ENCODE measurements around the gene LASP1NB.

DNA sequence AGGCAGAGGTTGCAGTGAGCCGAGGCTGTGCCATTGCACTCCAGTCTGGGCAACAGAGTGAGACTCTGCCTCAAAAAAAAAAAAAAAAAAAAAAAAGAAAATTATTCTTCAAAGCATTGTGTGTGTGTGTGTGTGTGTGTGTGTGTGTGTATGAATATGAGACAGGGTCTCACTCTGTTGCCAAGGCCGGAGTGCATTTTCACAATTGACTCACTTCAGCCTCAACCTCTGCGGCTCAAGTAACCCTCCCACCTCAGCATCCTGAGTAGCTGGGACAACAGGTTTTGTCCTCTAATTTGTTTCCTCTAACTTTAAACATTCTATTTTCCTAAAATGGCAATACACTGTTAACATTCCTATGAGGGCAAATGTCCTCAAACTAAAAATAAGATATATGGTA lies 34.1 kb downstream of the LASP1NB start:
- TF ChIP-seq, protein P1, sequence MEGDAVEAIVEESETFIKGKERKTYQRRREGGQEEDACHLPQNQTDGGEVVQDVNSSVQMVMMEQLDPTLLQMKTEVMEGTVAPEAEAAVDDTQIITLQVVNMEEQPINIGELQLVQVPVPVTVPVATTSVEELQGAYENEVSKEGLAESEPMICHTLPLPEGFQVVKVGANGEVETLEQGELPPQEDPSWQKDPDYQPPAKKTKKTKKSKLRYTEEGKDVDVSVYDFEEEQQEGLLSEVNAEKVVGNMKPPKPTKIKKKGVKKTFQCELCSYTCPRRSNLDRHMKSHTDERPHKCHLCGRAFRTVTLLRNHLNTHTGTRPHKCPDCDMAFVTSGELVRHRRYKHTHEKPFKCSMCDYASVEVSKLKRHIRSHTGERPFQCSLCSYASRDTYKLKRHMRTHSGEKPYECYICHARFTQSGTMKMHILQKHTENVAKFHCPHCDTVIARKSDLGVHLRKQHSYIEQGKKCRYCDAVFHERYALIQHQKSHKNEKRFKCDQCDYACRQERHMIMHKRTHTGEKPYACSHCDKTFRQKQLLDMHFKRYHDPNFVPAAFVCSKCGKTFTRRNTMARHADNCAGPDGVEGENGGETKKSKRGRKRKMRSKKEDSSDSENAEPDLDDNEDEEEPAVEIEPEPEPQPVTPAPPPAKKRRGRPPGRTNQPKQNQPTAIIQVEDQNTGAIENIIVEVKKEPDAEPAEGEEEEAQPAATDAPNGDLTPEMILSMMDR (IDR thresholded peaks at IDR 0.05), result no peak
- TF ChIP-seq JUND (IDR thresholded peaks at IDR 0.05), result no peak
- TF ChIP-seq, protein P2, sequence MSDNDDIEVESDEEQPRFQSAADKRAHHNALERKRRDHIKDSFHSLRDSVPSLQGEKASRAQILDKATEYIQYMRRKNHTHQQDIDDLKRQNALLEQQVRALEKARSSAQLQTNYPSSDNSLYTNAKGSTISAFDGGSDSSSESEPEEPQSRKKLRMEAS (IDR thresholded peaks at IDR 0.05; ENCODE audit: low read depth), result no peak
- TF ChIP-seq YY1 (IDR thresholded peaks at IDR 0.05; ENCODE audit: low read depth), result no peak
- no peak for TF ChIP-seq RAD21 (IDR thresholded peaks at IDR 0.05; ENCODE audit: low read length)

All from SK-N-SH (cell line).